HK-2 (cell line): ENCODE measurements around the gene GRN.
"Not testable (repeated sequence)": the region's sequence is repeated elsewhere in the genome, so short reads cannot be mapped to it uniquely, and the experiment has no call there.

Experiments used
- DNase-seq: peaks from one replicate; pipeline ENCODE4 v3.0.0-alpha.2; 2018; ENCODE audit not compliant: unreplicated experiment

GRN gene

DNA sequence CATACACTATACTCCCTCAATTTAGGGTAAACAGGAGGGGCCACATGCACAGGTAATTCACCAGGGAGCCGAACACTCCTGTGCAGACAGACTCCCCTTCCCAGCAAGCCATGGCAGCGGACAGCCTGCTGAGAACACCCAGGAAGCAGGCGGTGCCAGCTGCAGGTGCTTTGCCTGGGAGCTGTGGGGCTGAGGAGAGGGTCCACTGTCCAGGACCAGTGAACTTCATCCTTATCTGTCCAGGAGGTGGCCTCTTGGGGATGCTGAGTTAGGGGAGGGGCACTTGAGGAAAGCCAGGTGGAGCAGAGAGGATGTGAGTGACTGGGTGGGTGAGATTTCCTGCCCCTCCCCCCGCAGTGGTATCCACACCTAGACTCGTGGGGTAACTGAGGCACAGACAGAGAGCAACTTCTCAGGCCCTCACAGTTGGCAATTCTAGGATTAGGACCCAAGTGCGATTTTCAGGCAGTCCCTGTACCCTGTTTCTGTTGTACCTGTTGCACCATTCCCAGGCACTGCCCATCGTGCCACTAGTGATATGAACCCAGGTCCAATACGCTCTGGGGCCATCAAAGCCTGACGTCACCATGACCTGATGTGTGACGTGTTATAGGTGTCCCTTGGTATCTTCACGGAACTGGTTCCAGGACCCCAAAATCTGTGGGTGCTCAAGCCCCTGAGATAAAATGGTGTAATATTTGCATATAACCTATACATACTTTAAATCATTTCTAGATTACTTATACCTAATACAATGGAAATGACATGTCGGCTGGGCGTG lies 1.2 kb downstream of the GRN start:
- no peak for DNase-seq

DNA sequence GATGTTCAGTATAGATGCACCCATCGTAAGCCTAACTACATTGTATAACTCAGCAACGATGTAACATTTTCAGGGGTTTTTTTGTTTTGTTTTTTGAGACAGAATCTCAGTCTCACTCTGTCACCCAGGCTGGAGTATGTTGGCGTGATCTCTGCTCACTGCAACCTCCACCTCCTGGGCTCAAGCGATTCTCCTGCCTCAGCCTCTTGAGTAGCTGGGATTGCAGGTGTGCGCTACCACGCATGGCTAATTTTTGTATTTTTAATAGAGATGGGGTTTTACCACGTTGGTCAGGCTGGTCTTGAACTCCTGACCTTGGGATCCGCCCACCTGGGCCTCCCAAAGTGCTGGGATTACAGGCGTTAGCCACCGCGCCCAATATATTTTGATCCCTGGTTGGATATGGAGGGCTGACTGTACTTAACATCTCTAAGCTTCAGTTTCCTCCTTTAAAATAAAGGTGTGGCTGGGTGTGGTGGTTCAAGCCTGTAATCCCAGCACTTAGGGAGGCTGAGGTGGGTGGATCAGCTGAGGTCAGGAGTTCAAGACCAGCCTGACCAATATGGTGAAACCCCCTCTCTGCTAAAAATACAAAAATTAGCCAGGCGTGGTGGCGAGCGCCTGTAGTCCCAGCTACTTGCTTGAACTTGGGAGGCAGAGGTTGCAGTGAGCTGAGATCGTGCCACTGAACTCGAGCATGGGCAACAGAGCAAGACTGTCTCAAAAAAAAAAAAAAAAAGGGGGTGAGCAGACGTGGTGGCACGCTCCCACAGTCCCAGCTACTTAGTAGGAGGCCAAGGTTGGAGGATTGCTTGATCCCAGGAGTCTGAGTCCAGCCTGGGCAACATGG lies 2.3 kb downstream of the GRN start:
- not testable (repeated sequence) for DNase-seq

DNA sequence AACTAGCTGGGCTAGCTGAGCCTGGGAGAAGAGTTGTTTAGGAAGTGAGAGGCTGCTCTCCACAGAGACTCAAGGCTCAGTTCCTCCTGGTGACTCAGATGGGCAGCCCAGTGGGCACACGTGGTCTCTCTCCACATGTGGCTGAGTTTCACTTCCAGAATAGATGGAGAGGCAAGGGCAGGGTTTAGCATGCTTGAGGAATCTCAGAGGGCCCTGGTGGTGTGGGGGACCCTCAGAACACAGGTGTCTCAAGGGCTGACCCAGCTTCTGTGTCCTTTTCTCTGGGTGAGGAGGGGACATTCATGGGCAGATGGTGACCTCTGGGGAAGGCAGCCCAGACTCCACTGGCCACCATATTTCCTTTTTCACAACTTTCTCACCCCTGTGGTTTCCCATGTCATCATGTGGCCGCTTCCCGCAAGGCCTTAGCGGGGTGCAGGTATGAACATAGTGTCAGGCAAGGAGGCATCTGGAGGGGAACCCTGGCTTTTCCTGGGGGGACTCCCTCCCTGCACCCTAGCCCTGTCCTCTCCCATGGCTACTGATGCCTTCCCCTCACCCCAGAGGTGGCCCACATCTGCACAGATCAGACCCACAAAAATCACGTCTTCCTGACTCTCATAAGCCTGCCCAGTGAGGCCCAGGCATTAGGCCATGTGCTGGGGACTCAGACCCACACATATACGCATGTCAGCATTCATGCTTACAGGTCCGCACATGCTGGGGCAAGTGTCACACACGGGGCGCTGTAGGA lies 3.3 kb downstream of the GRN start:
- DNase-seq: peak; percentile 54

DNA sequence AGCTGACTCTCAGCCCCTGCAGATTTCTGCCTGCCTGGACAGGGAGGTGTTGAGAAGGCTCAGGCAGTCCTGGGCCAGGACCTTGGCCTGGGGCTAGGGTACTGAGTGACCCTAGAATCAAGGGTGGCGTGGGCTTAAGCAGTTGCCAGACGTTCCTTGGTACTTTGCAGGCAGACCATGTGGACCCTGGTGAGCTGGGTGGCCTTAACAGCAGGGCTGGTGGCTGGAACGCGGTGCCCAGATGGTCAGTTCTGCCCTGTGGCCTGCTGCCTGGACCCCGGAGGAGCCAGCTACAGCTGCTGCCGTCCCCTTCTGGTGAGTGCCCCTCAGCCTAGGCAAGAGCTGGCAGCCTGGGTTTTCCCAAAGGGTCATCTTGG lies 3.9 kb downstream of the GRN start:
- no peak for DNase-seq

DNA sequence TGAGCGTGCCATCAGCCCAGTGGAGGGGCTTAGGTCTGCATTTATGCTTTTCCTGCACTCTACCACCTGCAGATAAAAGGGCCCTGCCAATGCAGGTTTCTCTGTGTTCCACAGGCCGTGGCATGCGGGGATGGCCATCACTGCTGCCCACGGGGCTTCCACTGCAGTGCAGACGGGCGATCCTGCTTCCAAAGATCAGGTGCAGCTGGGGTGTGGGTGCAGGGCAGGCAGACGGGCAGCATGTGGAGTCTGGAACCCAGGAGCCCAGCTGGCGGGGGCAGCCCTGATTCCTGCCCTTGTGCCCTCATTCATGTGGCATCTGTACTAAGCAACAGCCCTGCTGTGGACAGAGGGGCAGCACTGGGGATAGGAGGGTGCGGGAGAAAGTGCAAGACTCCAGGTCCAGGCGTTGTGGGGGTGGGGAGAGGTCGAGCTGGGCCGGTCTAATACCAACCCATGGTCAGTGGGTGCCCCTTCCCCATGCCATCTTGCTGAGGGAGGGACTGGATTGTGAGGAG lies 4.5 kb downstream of the GRN start:
- DNase-seq: no peak

DNA sequence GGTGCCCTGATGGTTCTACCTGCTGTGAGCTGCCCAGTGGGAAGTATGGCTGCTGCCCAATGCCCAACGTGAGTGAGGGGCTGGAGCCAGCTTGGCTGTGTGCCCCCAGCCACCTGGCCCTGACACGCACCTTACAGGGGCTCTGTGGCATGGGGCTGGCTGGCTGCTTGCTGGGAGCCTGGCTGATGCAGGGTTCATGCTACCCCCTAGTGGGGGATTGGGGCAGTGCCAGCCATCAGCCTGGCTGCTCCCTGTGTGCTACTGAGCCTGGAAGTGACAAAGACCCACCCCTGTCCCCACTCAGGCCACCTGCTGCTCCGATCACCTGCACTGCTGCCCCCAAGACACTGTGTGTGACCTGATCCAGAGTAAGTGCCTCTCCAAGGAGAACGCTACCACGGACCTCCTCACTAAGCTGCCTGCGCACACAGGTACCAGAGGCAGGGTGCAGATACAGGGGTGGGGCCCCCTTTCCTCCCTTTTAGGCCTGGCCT lies 5.7 kb downstream of the GRN start:
- DNase-seq: peak; percentile 68

DNA sequence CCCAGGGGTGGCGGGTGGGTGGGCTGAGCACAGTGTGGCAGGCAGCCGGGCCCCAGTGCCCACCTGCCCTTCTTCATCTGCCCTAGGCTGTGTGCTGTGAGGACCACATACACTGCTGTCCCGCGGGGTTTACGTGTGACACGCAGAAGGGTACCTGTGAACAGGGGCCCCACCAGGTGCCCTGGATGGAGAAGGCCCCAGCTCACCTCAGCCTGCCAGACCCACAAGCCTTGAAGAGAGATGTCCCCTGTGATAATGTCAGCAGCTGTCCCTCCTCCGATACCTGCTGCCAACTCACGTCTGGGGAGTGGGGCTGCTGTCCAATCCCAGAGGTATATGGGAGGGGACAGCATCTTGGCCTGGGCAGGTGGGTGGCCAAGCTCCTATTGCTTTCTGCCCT lies 6.4 kb downstream of the GRN start:
- no peak for DNase-seq

DNA sequence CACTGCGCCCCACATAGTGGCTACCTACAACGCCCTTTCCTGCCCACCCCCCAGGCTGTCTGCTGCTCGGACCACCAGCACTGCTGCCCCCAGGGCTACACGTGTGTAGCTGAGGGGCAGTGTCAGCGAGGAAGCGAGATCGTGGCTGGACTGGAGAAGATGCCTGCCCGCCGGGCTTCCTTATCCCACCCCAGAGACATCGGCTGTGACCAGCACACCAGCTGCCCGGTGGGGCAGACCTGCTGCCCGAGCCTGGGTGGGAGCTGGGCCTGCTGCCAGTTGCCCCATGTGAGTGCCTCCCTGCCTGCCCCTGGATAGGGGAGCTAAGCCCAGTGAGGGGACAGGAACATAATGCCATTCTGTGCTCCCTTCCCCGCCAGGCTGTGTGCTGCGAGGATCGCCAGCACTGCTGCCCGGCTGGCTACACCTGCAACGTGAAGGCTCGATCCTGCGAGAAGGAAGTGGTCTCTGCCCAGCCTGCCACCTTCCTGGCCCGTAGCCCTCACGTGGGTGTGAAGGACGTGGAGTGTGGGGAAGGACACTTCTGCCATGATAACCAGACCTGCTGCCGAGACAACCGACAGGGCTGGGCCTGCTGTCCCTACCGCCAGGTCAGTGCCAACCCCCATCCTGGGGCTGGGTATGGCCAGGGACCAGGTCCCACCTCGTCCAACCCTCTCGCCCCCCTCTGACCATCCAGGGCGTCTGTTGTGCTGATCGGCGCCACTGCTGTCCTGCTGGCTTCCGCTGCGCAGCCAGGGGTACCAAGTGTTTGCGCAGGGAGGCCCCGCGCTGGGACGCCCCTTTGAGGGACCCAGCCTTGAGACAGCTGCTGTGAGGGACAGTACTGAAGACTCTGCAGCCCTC lies 7.1 kb downstream of the GRN start:
- DNase-seq: no peak

DNA sequence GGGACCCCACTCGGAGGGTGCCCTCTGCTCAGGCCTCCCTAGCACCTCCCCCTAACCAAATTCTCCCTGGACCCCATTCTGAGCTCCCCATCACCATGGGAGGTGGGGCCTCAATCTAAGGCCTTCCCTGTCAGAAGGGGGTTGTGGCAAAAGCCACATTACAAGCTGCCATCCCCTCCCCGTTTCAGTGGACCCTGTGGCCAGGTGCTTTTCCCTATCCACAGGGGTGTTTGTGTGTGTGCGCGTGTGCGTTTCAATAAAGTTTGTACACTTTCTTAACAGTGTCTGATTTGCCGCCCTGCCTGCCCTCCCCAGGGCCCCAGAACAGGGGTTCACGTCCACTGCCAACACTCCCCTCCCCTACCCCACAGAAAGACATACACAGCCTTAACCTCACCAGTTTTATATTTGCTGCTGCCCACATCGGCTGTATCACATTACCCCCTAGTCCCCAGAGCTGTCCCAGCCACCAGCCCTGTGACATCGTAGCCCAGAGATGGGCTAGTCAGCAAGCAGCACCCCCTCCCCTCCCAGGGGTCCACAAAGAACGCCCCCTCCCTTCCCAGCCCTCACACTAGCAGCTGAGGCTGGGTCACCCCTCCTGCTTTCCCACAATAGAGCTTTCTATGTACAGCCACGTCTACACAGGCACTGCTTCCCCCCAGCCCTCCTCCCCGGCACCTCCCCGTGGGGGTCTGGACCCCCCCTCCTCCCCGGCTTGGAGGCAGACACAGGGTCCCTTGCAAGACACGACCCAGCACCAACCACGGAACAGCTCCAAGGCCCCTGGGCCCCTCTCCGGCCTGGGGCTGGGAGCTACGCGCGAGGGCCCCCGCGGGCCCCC lies 7.9 kb downstream of the GRN start:
- no peak for DNase-seq

DNA sequence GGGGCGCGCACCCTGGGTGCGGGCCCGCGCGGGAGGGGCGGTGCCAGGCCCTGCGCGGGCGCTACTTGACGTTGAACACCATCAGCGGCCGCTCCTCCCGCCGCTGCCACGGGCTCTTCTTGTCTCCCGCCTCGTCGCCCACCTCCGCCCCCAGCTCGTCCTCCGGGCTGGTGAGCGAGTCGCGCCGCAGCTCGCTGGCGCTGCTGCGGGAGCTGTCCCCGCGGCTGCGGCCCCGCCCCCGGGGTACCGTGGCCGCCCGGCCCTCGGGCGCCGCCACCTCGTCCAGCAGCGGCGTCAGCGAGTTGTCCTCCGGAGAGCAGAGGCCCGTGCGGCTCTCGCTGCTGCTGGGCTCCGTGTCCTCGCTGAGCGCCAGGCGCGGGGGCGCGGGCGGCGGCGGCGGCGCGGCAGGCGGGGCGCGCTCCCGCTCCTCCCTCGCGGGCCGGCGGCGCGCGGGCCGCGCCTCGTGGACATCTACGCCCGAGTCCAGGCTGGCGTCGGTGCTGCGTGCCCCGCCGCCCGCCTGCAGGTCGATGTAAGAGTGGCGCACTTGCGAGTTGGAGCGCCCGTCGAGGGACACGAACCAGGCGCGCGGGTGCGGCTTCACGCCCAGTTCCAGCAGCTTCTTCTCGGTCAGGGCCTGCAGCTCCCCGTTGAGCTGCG lies 8.7 kb downstream of the GRN start:
- no peak for DNase-seq

DNA sequence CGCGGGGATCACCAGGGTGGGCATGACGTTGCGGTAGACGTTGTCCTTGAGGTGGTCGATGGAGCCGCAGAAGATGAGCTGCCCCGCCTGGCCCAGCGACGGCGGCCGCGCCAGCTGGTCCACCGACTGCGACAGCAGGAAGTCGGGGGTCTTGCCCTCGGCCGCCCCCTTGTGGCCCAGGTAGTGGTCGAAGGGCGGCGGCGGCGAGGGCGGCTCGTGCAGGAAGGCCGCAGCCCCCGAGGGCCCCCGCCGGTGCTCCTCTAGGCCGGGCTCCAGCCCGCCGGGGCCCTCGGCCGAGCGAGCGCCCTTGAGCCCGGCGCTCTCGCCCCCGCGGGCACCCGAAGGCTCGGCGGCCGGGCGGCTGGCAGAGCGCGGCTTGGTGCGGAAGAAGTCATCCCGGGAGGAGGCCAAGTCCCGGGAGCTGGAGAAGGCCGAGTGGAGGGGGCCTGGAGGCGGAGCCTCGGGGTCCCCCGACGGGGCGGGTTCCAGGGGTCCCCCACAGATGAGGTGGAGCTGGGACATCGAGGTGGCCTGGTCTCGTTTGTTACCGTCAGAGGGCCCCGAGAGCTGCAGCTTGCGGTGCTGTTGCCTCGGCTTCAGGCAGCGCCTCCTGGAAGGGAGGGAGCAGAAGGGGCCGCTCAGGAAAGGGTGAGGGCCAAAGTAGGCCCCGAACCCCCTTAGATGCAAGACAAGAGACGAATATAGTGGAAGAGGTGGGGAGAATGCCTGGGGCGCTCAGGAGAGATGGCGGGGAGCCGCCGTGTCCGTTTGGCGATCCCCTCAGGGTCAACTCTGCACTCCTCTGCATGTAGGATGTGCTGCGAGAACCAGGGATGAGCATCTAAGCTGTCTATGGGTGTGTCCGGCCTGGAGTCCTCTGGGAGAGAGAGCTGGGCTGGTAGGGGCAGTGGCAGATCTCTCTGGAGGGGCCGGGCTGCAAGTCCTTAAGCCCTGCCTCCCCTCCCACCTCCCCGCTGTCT lies 9.8 kb downstream of the GRN start:
- no peak for DNase-seq

DNA sequence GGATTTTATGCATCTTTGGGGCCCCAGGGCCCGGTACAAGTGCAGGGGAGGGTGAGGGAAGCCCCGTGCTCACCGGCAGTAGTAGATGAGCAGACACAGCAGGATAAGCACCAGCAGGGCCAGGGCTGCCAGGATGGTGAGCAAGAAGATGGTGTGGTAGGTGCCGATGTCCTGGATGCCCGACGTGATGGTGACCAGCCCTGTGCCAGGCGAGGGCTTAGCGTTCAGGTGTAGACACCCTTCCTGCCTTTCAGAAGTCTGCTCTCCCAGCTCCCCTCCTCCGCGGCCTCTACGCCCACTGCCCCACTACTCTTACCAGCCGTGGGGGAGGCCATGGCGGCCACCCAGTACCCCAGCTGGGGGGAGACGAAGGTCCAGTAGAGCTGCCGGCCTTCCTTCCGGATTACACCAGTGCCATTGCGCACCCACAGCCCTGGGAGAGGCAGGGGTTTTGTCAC lies 10.6 kb downstream of the GRN start:
- no peak for DNase-seq

DNA sequence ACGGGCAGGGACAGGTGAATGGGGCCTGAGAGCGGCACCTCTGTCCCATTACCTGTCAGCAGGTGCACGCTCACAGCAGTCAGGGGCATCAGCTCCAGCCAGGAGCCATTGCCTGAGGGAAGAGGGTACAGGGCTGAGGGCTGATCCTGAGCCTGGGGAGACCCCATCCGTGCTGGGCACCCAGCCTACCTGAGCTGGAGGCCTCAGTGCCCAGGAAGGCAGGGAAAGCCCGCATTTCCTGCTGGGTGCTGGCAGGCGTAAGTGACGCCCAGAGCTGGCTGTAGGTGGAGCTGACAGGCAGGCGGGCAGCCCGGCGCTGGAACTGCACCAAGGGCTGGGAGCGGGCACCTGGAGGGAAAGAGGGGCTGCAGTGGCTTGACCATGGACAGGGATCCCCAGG lies 11.1 kb downstream of the GRN start:
- no peak for DNase-seq

DNA sequence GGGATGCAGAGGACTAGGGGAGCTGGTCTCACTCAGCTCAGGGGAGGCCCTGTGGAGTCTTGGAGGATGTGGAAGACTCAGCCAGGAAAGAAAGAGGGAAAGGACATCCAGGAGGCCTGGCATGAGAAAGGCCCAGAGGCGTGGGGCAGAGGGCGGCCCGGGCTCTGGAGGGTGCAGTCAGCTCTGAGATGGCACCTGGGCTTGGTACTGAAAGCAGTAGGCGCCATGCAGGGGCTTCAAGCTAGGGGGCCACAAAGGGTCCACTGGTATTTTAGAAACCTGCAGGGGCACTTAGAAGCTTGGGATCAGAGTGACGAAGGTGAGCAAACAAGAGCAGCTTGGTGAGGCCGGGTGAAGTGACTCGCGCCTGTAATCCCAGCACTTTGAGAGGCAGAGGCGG lies 13.0 kb downstream of the GRN start:
- DNase-seq: no peak

DNA sequence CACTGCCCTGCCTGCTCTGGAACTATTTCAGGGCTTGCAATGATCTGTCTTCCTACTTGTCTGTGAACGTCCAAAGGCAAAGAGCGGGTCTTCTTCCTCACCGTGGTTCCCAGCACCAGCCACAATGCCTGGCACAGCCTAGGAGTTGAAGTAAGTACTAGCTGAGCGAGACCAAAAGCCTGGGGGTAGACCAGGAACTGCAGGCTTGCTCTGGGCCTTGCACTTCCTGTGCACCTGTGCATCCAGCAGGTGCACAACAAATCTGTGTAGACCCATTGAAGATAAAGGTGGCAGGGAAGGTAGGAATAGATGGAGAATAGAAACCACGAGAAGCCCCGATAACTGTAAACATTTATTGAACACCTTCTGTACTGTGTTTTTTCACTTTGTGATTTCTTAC lies 13.9 kb downstream of the GRN start:
- DNase-seq: no peak

DNA sequence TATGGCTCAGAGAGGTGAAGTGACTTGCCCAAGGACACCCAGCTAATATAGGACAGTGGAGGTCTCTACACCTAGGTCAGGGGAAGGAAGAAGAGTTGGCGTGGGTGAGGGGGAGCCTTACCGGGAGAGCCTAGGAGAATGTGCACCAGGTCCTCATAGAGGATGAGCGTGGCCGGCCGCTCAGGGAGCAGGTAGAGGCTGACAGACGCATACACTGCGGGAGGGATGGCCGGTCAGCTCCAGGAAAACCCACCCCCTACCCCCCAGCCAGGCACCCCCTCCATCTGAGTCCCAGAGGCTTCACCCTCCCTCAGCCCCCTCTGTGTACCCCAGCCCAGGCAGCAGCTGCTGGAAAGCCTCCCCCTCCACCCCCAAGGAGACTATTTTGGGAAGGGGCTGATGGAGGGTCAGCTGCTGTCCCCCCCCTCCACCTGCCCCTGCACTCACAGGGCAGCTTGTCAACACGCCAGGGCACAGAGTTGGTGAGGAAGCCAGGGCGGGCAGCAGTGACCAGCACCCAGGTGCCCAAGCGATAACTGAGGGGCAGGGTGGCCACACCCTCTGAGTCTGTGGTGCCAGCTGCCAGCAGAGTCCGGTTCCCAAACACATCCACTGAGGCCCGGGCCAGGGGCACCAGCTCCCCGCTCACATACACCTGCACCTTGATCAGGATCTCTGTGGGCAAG lies 14.5 kb downstream of the GRN start:
- DNase-seq: no peak

DNA sequence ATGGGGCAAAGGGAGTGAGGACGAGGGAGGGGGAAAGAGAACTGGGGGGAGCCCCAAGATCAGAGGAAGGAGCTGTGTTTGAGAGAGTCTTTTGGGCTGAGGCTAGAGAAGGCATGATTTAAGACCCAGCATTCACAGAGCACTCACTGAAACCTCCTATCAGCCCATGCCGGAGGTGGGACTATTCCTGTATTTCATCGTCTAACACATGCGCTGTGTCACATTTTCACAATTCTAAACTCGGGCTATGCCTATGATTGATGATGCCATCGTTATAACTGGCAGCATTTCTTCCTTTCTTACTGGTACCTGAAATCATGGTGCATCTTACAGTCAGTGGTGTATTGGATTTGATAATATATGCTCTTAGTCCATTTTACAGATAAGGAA lies 15.0 kb downstream of the GRN start:
- no peak for DNase-seq

DNA sequence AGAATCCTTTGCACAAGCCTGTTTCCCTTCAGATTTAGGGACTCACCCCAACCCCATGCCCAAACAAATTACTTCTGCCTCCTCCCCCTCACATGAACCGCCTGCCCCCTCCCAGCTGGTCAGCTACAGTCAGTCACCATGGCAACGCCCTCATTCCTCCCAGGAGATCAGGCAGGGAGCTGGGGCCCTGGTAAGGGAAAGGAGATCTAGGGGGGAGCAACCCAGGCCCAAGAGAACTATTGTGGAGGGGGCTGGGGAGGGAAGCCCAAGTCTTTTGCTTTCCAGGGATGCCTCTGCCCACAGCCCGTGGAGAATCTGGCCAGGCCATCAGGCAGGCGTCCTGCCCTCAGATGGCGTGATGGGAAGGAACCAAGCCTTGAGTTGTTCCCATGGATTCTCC lies 15.7 kb downstream of the GRN start:
- DNase-seq: no peak
